Stimulated activated CD4-positive, alpha-beta T cell treated with anti-CD3 and anti-CD28 coated beads, Interleukin-12 subunit alpha, Interleukin-12 subunit beta, amount 100 ng/mL, for 48 hours (primary cell): ENCODE results near the gene TSSK6.
"Not testable (repeated sequence)": the region's sequence is repeated elsewhere in the genome, so short reads cannot be mapped to it uniquely, and the experiment has no call there.

Experiments used
- DNase-seq, 3 donors: peaks; one replicate each; pipeline ENCODE4 v3.0.0-alpha.2; 2020; ENCODE audit warnings: low read depth in 2 of 3, low spot score in 1 of 3

TSSK6 gene

GRCh38 chr19:19488875-19489690 lies 26.3 kb downstream of the TSSK6 start:
- DNase-seq = peak; percentile 75 to 84 (median 83)

- DNase-seq = no peak
These were observed 27.1 kb downstream of the TSSK6 start for GRCh38 chr19:19487950-19488874.

GRCh38 chr19:19487077-19487949 lies 28.0 kb downstream of the TSSK6 start:
- no peak for DNase-seq

GRCh38 chr19:19486343-19487076 lies 28.8 kb downstream of the TSSK6 start:
- no peak for DNase-seq

GRCh38 chr19:19485998-19486290 lies 29.4 kb downstream of the TSSK6 start:
- no peak for DNase-seq

GRCh38 chr19:19485161-19485997 lies 30.0 kb downstream of the TSSK6 start:
- DNase-seq = no peak

- DNase-seq = no peak
These were observed 32.3 kb downstream of the TSSK6 start for GRCh38 chr19:19482809-19483596.

- no peak for DNase-seq
These were observed 34.7 kb downstream of the TSSK6 start for GRCh38 chr19:19480688-19481087.

GRCh38 chr19:19477705-19478383 lies 37.5 kb downstream of the TSSK6 start:
- DNase-seq = no peak

- no peak for DNase-seq
These were observed 39.2 kb downstream of the TSSK6 start for GRCh38 chr19:19475849-19476828.

- no peak for DNase-seq
These were observed 40.2 kb downstream of the TSSK6 start for GRCh38 chr19:19475015-19475765.

- DNase-seq = not testable (repeated sequence)
These were observed 43.2 kb downstream of the TSSK6 start for GRCh38 chr19:19472106-19472505.

GRCh38 chr19:19471682-19472081 lies 43.7 kb downstream of the TSSK6 start:
- no peak for DNase-seq

- no peak for DNase-seq
These were observed 44.8 kb downstream of the TSSK6 start for GRCh38 chr19:19470579-19470978.

- DNase-seq = no peak
These were observed 46.8 kb downstream of the TSSK6 start for GRCh38 chr19:19468424-19469050.

GRCh38 chr19:19466201-19466600 lies 49.1 kb downstream of the TSSK6 start:
- DNase-seq = no peak
